Measurements from ENCODE around the gene NR6A1. TPM values are rescaled to one million over a fixed set of nuclear protein-coding genes. Genes with fewer than 3 reads are reported as not detected.

Gene NR6A1
- total RNA-seq, 2 donors from 2014 or later: 0.71 to 4.6 TPM

GRCh38 chr9:124758061-124758460 lies 13.1 kb downstream of the NR6A1 start:
- Histone ChIP-seq H3K27ac (no peak overlapping the region), H3K9me3 (no peaks in the 10 kb centered on the region), H3K4me1 (ENCODE audit: control insufficient read depth in 1 of 2, low read depth in 2 of 2) (no peaks in the 10 kb centered on the region), H3K27me3 (replicated peaks; ENCODE audit: insufficient read depth) (peaks cover 12% of the 10 kb centered on the region), H3K4me3 (no peak overlapping the region), H3K36me3 (no peaks in the 10 kb centered on the region)
- DNase-seq (ENCODE audit: low spot score) (no peak), ATAC-seq (ENCODE audit: insufficient number of reproducible peaks, low FRiP score, low read depth) (no peak)
- no peak for TF ChIP-seq CTCF (IDR thresholded peaks at IDR 0.05)

- no peak for ATAC-seq (ENCODE audit: insufficient number of reproducible peaks, low FRiP score, low read depth)
- no peaks in the 10 kb centered on the region for H3K9me3 ChIP-seq
Measured at GRCh38 chr9:124757616-124758015, 13.5 kb downstream of the NR6A1 start.

GRCh38 chr9:124756011-124756410 lies 15.1 kb downstream of the NR6A1 start:
- Histone ChIP-seq H3K27ac (no peak overlapping the region), H3K9me3 (no peaks in the 10 kb centered on the region), H3K4me1 (ENCODE audit: control insufficient read depth in 1 of 2, low read depth in 2 of 2) (no peaks in the 10 kb centered on the region), H3K36me3 (no peaks in the 10 kb centered on the region), H3K4me3 (no peak overlapping the region), H3K27me3 (replicated peaks; ENCODE audit: insufficient read depth) (peaks cover 10% of the 10 kb centered on the region)
- no peak for TF ChIP-seq CTCF (IDR thresholded peaks at IDR 0.05)
- DNase-seq (ENCODE audit: low spot score): no peak
- ATAC-seq (ENCODE audit: insufficient number of reproducible peaks, low FRiP score, low read depth): no peak

More at GRCh38 chr9:124757616-124758015, 13.5 kb downstream of the NR6A1 start:
- DNase-seq (ENCODE audit: low spot score): no peak
- Histone ChIP-seq H3K36me3 (no peaks in the 10 kb centered on the region), H3K4me3 (no peak overlapping the region), H3K27me3 (replicated peaks; ENCODE audit: insufficient read depth) (peaks cover 10% of the 10 kb centered on the region), H3K4me1 (ENCODE audit: control insufficient read depth in 1 of 2, low read depth in 2 of 2) (no peaks in the 10 kb centered on the region), H3K27ac (no peak overlapping the region)
- TF ChIP-seq CTCF (IDR thresholded peaks at IDR 0.05): no peak

- Histone ChIP-seq H3K4me3 (no peak overlapping the region), H3K36me3 (no peaks in the 10 kb centered on the region), H3K4me1 (ENCODE audit: control insufficient read depth in 1 of 2, low read depth in 2 of 2) (no peaks in the 10 kb centered on the region), H3K9me3 (no peaks in the 10 kb centered on the region), H3K27ac (no peak overlapping the region), H3K27me3 (replicated peaks; ENCODE audit: insufficient read depth) (peaks cover 10% of the 10 kb centered on the region)
- no peak for DNase-seq (ENCODE audit: low spot score)
- no peak for TF ChIP-seq CTCF (IDR thresholded peaks at IDR 0.05)
- ATAC-seq (ENCODE audit: insufficient number of reproducible peaks, low FRiP score, low read depth): no peak
Measured at GRCh38 chr9:124755061-124755460, 16.1 kb downstream of the NR6A1 start.

- Histone ChIP-seq H3K4me3 (no peak overlapping the region), H3K27ac (no peak overlapping the region), H3K9me3 (no peaks in the 10 kb centered on the region), H3K27me3 (replicated peaks; ENCODE audit: insufficient read depth) (peaks cover 10% of the 10 kb centered on the region), H3K36me3 (no peaks in the 10 kb centered on the region), H3K4me1 (ENCODE audit: control insufficient read depth in 1 of 2, low read depth in 2 of 2) (no peaks in the 10 kb centered on the region)
- no peak for TF ChIP-seq CTCF (IDR thresholded peaks at IDR 0.05)
- DNase-seq (ENCODE audit: low spot score) (no peak), ATAC-seq (ENCODE audit: insufficient number of reproducible peaks, low FRiP score, low read depth) (no peak)
Measured at GRCh38 chr9:124754289-124754688, 16.8 kb downstream of the NR6A1 start.

Data from thoracic aorta (tissue), 2 donors.